Measurements from ENCODE around the gene TPSD1. TPM values are rescaled to one million over a fixed set of nuclear protein-coding genes. Genes with fewer than 3 reads are reported as not detected.
"Not testable (repeated sequence)": the region's sequence is repeated elsewhere in the genome, so short reads cannot be mapped to it uniquely, and the experiment has no call there.

Gene TPSD1
- polyA plus RNA-seq, 1 experiment = not detected

DNA sequence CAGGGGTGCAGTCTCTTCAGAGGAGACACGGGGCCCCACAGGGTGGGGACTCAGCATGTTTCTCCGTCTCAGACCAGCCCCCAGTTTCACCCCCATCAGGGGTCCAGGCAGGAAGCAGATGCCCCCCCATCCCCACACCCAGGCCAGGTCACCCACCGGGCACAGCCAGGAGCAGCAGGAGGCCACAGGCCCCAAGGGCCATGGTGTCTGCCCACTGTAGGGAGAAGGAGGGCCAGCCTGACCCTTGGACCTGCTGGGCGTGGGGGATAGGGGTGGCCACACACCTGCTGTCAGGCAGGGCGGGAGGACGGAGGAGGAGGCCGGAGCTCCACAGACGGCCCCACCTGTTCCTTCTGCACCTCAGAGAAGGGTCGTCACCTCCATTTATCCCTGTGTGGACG is 30.8 kb upstream of the TPSD1 start, which contains the start of gene TPSG1:
TPSG1 (minus strand) TSS at position 218 of the 401 bp plus-strand sequence; CDS start at position 202, 16 bp downstream.
- ChIA-PET CTCF (no interaction called here), POLR2A (no interaction called here)
- TF ChIP-seq, protein P1, sequence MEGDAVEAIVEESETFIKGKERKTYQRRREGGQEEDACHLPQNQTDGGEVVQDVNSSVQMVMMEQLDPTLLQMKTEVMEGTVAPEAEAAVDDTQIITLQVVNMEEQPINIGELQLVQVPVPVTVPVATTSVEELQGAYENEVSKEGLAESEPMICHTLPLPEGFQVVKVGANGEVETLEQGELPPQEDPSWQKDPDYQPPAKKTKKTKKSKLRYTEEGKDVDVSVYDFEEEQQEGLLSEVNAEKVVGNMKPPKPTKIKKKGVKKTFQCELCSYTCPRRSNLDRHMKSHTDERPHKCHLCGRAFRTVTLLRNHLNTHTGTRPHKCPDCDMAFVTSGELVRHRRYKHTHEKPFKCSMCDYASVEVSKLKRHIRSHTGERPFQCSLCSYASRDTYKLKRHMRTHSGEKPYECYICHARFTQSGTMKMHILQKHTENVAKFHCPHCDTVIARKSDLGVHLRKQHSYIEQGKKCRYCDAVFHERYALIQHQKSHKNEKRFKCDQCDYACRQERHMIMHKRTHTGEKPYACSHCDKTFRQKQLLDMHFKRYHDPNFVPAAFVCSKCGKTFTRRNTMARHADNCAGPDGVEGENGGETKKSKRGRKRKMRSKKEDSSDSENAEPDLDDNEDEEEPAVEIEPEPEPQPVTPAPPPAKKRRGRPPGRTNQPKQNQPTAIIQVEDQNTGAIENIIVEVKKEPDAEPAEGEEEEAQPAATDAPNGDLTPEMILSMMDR (IDR thresholded peaks at IDR 0.05; ENCODE audit: low read depth, low read length) = no peak
- DNase-seq (ENCODE audit: low read depth, low spot score) = no peak
- H3K27me3 ChIP-seq (ENCODE audit: control insufficient read depth, insufficient read depth, low read length) = no peaks in the 10 kb centered on the region
- no peaks in the 10 kb centered on the region; the same call in 1 of the 2 replicates for H3K9me3 ChIP-seq (ENCODE audit: control insufficient read depth, insufficient read depth, low read length)
- H3K27ac ChIP-seq (ENCODE audit: low read depth, low read length) = no peak within 1 kb of the TSS
- H3K4me3 ChIP-seq (ENCODE audit: low read depth, low read length) = no peak within 1 kb of the TSS

DNA sequence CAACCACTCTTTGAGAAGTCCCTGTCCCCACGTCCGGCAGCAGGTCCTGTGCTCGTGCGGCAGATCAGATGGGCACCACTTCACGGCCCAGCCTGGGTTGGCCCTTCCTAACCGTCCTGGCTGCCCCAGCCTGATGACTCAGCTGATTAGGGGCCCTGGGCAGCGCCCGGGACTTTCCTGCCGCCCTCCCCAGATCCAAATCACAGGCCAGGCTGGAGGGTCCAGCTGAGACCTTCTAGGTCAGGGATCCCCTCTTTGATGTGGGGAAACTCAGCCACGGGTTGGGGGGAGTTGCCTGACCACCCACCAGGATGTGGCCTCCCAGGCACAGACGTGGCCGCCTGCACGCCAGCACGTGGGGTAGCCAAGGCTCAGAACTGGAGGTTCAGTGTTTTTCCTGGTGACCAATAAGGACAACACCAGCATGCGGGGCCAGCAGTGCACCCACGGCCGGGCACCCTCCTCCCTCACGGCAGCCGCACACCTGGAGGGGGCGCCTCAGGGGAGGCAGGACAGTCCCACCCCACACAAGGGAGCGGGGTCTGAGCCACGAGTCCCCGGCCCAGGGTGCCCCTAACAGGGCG is 30.0 kb upstream of the TPSD1 start:
- H3K9me3 ChIP-seq (ENCODE audit: control insufficient read depth, insufficient read depth, low read length); H3K4me3 ChIP-seq (ENCODE audit: low read depth, low read length); DNase-seq (ENCODE audit: low read depth, low spot score); H3K27me3 ChIP-seq (ENCODE audit: control insufficient read depth, insufficient read depth, low read length); H3K27ac ChIP-seq (ENCODE audit: low read depth, low read length); CTCF ChIA-PET; POLR2A ChIA-PET: not testable (repeated sequence)

DNA sequence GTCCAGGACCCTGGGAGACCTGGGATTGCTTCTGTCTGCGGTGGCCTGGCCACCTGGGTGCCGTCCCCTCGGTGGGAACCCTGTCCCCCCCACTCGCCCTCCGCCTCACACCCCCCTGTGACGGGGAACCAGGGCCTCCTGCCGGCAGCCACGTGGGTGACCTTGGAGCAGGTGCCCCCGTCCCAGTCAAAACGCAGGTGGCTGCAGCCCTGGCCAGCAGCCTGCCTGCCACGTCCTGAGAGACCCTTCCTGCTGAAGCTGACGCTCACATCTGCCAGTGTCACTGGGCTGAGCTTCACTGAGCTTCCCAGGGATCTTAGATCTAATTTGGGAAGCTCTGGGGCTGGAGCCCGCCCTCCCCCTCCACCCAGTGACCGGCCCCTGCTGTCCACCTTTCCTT is 29.2 kb upstream of the TPSD1 start:
- H3K9me3 ChIP-seq (ENCODE audit: control insufficient read depth, insufficient read depth, low read length); DNase-seq (ENCODE audit: low read depth, low spot score); POLR2A ChIA-PET; CTCF ChIA-PET; H3K27ac ChIP-seq (ENCODE audit: low read depth, low read length); H3K27me3 ChIP-seq (ENCODE audit: control insufficient read depth, insufficient read depth, low read length); H3K4me3 ChIP-seq (ENCODE audit: low read depth, low read length): not testable (repeated sequence)

DNA sequence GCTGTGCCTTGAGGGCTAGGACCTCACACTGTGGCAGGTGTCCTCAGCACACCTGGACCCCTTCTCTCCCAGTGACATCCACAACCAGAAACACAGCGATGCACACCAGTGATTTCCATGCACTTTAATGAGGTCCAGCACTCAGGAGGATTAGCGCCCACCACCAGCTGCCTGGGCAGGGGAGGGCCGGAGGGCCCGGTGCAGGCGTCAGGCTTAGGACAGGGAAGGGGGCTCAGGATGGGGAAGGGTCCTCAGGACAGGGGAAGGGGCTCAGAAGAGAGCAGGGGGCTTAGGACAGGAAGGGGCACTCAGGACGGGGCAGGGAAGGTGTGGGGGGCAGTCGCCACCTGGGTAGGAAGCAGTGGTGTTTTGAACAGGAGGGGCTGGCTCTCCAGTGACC is 27.6 kb upstream of the TPSD1 start:
- H3K27ac ChIP-seq (ENCODE audit: low read depth, low read length); POLR2A ChIA-PET; H3K9me3 ChIP-seq (ENCODE audit: control insufficient read depth, insufficient read depth, low read length); H3K27me3 ChIP-seq (ENCODE audit: control insufficient read depth, insufficient read depth, low read length); DNase-seq (ENCODE audit: low read depth, low spot score); H3K4me3 ChIP-seq (ENCODE audit: low read depth, low read length); CTCF ChIA-PET: not testable (repeated sequence)

DNA sequence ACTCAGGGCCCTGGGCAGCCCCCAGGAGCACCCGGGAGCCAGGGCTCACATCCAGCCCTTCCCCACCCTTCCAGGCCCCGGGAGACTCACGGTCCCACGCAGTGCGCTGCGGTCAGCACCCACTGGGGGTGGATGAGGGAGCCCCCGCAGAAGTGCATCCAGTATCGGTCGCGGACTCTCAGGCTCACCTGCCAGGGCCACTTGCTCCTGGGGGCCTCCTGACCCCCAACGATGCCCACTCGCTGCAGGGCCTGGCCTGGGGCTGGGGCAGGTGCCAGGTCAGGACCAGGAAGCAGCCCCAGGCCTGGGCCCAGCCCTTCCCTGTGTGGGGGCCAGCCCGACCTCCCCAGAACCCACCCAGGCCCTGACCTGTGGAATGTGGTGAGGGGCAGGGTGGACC is 26.4 kb upstream of the TPSD1 start:
- H3K27ac ChIP-seq (ENCODE audit: low read depth, low read length); H3K27me3 ChIP-seq (ENCODE audit: control insufficient read depth, insufficient read depth, low read length); DNase-seq (ENCODE audit: low read depth, low spot score); H3K4me3 ChIP-seq (ENCODE audit: low read depth, low read length); H3K9me3 ChIP-seq (ENCODE audit: control insufficient read depth, insufficient read depth, low read length); CTCF ChIA-PET; POLR2A ChIA-PET: not testable (repeated sequence)

DNA sequence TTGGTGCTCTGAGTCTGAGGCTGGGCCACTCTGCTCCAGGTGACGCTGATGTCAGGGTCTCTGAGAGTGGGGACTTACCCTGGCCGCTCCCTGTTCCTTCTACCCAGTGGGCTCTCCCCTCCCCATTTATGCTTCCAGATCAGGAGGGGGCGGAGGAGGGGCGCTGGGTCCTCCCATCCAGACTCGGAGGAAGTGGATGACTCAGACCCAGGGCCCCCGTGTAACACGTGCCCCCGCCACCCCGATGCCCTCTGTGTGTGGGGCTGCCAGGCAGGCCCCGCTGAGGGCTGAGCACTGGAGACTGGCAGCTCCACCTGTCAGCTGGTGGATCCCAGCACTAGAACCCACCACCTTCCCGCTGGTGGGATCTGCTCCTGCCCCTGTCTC is 25.8 kb upstream of the TPSD1 start, which contains the start of gene TPSB2:
TPSB2 (minus strand) TSS at position 101 of the 387 bp plus-strand sequence. CDS start 233 bp downstream, outside the sequence.
- H3K27ac ChIP-seq (ENCODE audit: low read depth, low read length); H3K9me3 ChIP-seq (ENCODE audit: control insufficient read depth, insufficient read depth, low read length); H3K4me3 ChIP-seq (ENCODE audit: low read depth, low read length); H3K27me3 ChIP-seq (ENCODE audit: control insufficient read depth, insufficient read depth, low read length); POLR2A ChIA-PET; DNase-seq (ENCODE audit: low read depth, low spot score); CTCF ChIA-PET: not testable (repeated sequence)

DNA sequence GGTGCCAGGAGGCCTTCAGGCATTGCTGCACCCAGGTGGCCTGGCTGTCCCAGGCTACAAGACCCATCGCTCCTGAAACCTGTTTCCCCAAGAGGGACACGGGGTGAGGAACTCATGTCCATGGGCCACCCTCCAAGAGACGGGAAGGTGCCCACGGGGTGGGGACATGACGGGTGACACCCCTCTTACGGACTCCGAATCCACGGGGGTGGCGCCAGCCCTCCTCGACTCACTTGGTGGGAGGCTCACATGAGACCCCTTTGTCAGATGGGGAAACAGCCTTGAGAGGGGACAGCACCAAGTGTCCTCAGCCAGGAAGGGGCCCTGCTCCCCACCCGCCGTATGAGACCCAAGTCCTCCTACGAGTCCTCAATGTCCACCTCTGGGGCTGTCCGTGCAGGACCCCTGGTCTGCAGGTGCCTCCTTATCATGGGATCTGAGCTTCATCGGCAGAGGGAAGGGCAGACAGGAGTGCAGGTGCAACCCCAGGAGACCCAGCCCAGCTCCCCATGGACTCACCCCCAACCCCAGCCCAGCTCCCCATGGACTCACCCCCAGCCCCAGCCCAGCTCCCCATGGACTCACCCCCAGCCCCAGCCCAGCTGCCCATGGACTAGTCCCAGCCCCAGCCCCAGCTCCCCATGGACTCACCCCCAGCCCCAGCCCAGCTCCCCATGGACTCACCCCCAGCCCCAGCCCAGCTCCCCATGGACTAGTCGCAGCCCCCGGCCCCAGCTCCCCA is 25.2 kb upstream of the TPSD1 start:
- H3K27me3 ChIP-seq (ENCODE audit: control insufficient read depth, insufficient read depth, low read length); DNase-seq (ENCODE audit: low read depth, low spot score); CTCF ChIA-PET; POLR2A ChIA-PET; H3K27ac ChIP-seq (ENCODE audit: low read depth, low read length); H3K4me3 ChIP-seq (ENCODE audit: low read depth, low read length); H3K9me3 ChIP-seq (ENCODE audit: control insufficient read depth, insufficient read depth, low read length): not testable (repeated sequence)

DNA sequence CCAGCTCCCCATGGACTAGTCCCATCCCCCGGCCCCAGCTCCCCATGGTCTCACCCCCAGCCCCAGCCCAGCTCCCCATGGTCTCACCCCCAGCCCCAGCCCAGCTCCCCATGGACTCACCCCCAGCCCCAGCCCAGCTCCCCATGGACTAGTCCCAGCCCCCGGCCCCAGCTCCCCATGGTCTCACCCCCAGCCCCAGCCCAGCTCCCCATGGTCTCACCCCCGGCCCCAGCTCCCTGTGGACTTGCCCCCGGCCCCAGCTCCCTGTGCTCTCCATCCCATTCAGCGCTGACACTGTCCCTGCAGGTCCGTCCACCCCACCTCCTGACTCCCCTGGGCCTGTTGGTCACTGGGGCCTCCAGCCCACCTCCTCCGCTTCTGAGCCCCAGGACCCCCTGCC is 24.6 kb upstream of the TPSD1 start:
- CTCF ChIA-PET; H3K4me3 ChIP-seq (ENCODE audit: low read depth, low read length); DNase-seq (ENCODE audit: low read depth, low spot score); POLR2A ChIA-PET; H3K27me3 ChIP-seq (ENCODE audit: control insufficient read depth, insufficient read depth, low read length); H3K9me3 ChIP-seq (ENCODE audit: control insufficient read depth, insufficient read depth, low read length); H3K27ac ChIP-seq (ENCODE audit: low read depth, low read length): not testable (repeated sequence)

DNA sequence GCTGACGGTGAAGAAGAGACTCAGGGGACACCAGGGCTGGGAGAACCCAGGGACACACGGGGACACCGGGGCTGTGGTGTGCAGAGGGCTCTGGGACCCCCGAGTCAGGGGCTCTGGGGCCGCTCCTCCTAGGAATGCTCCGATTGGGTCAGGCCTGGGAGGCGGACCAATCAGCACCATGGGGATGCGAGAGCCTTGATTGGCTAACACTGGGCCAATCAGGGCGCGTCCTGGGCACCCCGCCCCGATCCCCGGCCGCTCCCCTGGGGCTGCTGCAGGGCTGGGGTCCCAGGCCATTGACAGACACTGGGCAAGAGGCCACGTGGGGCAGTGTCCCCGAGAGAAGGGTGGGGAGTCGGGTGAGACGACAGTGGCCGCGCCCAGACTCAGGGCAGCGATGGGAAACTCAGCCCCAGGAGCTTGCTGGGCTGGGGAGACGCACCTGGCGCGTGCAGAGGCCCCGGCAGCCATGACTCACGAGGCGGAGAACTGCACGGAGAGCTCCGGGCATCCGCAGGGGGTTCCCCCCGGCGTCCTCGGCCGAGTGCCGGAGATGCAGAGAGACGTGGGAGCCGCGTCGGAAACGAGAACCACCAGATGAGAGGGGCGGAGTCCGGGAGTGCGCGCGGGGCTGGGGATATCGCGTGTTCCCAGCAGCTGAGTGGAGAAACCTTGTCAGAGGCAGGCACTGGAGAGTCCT is 23.7 kb upstream of the TPSD1 start:
- CTCF ChIA-PET, POLR2A ChIA-PET: not testable (repeated sequence)

DNA sequence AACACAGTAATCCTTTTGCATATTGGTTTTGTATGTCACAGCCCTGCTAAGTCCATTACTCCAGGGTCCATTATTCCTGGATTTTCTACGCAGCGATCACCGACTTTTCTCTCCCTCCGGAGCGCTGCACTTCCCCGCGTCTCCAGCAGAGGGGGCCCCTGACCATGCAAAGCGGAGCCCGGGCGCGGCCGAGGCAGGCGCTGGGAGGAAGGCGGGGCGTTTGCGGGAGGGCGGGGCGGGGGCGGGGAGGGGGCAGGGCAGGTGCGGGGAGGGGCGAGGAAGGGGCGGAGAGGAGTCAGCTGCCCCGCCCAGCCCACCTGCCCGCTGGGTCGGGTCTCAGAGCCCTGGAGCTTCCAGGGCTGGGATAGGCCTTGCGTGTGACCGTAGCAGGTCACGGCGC is 19.2 kb upstream of the TPSD1 start:
- H3K9me3 ChIP-seq (ENCODE audit: control insufficient read depth, insufficient read depth, low read length); H3K27ac ChIP-seq (ENCODE audit: low read depth, low read length); DNase-seq (ENCODE audit: low read depth, low spot score); POLR2A ChIA-PET; H3K4me3 ChIP-seq (ENCODE audit: low read depth, low read length); H3K27me3 ChIP-seq (ENCODE audit: control insufficient read depth, insufficient read depth, low read length); CTCF ChIA-PET: not testable (repeated sequence)

More for the DNA sequence above, 23.7 kb upstream of the TPSD1 start:
- not testable (repeated sequence) for H3K9me3 ChIP-seq (ENCODE audit: control insufficient read depth, insufficient read depth, low read length); H3K27ac ChIP-seq (ENCODE audit: low read depth, low read length); H3K27me3 ChIP-seq (ENCODE audit: control insufficient read depth, insufficient read depth, low read length); DNase-seq (ENCODE audit: low read depth, low spot score); H3K4me3 ChIP-seq (ENCODE audit: low read depth, low read length)
